RWPE1 (cell line): ENCODE data around the gene NFKB2.
A peak's percentile ranks its signal among the peaks of the same experiment; 100 is the strongest.

Source experiments
- CTCF ChIA-PET: fragments of 350-600 bp; sonication (Branson Sonifier 250); formaldehyde crosslinking; extraction: SDS; loops from one replicate; lab custom pipeline; 2021; lab: Yijun Ruan, JAX
- POLR2A ChIA-PET: fragments of 400-600 bp; formaldehyde crosslinking; extraction: SDS; loops from one replicate; lab custom pipeline; 2020; ENCODE audit warnings: antibody characterized with exemption; ENCODE audit not compliant: low non-redundant PET; lab: Yijun Ruan, JAX
- DNase-seq: peaks from one replicate; pipeline ENCODE4 v3.0.0; 2012; ENCODE audit warnings: low spot score
- H3K27ac ChIP-seq: fragments of 450-650 bp; 2 replicates; pipeline ENCODE4 v1.5.1; 2017
- CTCF ChIP-seq: fragments of 450-650 bp; conservative IDR thresholded peaks from 2 replicates; pipeline ENCODE4 v1.5.1; 2017; ENCODE audit warnings: low read depth, mild to moderate bottlenecking

The NFKB2 gene

GRCh38 chr10:102400076-102400475 lies 4.6 kb downstream of the NFKB2 start:
- ChIA-PET POLR2A (no interaction called here), CTCF (interaction anchor here (0.5 to 8.9 kb wide), 21 partner anchors 10 to 566 kb away, joined by 3 to 108 read pairs (median 4); partner anchors contain the start of genes C10orf95, ELOVL3, FBXL15 and PSD)
- H3K27ac ChIP-seq = peak overlapping the region; percentile 85
- no peak for DNase-seq
- no peak for TF ChIP-seq CTCF

- ChIA-PET CTCF (interaction anchor here (0.6 to 8.9 kb wide), 15 partner anchors 10 to 258 kb away, joined by 3 to 108 read pairs (median 6); partner anchors contain the start of genes C10orf95, FBXL15 and PSD), POLR2A (no interaction called here)
- no peak for TF ChIP-seq CTCF
- no peak for DNase-seq
- peak overlapping the region; percentile 85 for H3K27ac ChIP-seq
Observed at GRCh38 chr10:102400598-102401341, 5.3 kb downstream of the NFKB2 start.

GRCh38 chr10:102401342-102401654 lies 5.8 kb downstream of the NFKB2 start:
- no peak for DNase-seq
- peak overlapping the region; percentile 85 for H3K27ac ChIP-seq
- no peak for TF ChIP-seq CTCF
- CTCF ChIA-PET = interaction anchor here (0.6 to 8.9 kb wide), 4 partner anchors 11 to 257 kb away, joined by 3 to 79 read pairs (median 21); partner anchors contain the start of gene FBXL15
- POLR2A ChIA-PET = no interaction called here

- TF ChIP-seq CTCF = no peak
- ChIA-PET POLR2A (no interaction called here), CTCF (interaction anchor here (0.7 to 8.9 kb wide), 5 partner anchors 8 to 171 kb away, joined by 3 to 79 read pairs (median 5); partner anchors contain the start of gene FBXL15)
- peak overlapping the region; percentile 85 for H3K27ac ChIP-seq
- DNase-seq = peak; percentile 94
Observed at GRCh38 chr10:102401735-102402511, 6.4 kb downstream of the NFKB2 start.

GRCh38 chr10:102402512-102402896 lies 7.0 kb downstream of the NFKB2 start:
- TF ChIP-seq CTCF = no peak
- ChIA-PET CTCF (interaction anchor here (0.7 to 8.9 kb wide), 6 partner anchors 9 to 172 kb away, joined by 3 to 79 read pairs (median 5); partner anchors contain the start of gene FBXL15), POLR2A (no interaction called here)
- peak overlapping the region; percentile 85 for H3K27ac ChIP-seq
- DNase-seq = no peak

- POLR2A ChIA-PET = no interaction called here
- DNase-seq = no peak
- no peak for TF ChIP-seq CTCF
Observed at GRCh38 chr10:102403115-102403514, 7.6 kb downstream of the NFKB2 start.

More at GRCh38 chr10:102403115-102403514, 7.6 kb downstream of the NFKB2 start:
- CTCF ChIA-PET = interaction anchor here (0.6 to 8.9 kb wide), 13 partner anchors 9 to 210 kb away, joined by 3 to 79 read pairs (median 5); partner anchors contain the start of genes CUEDC2, FBXL15 and PSD
- H3K27ac ChIP-seq = peak overlapping the region; percentile 85
